ENCODE data around the gene RGS14.

RGS14 gene

GRCh38 chr5:177354256-177354655, 3.5 kb upstream of the RGS14 start:
- in situ Hi-C loops (cut with HindIII; ENCODE audit: low pct_ligation_motif_present, low sequenced_read_pairs), result no loop called here
- TF ChIP-seq CTCF (IDR thresholded peaks at IDR 0.05; ENCODE audit: low read depth, low read length, missing control alignments), result no peak

DNA sequence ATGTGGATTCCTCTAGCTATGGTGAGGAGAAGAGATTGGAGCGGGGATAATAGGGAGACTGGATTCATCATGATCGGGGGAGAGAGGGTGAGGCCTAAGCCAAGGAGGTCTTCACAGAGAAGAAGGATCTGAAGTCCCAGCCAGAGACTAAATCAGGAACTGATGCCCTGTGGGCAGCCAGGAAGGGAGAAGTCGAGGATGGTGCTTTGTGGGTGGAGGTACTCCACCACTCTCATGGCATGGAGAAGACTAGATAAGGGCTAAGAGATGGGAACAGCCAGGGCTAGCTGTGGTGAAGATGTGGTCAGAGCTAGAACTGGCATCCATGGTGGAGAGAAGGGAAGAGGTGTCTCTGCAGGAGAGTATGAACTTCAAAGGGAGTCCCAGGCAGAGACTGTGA, 3.0 kb upstream of the RGS14 start:
- no peak overlapping the region for H3K4me3 ChIP-seq (ENCODE audit: low read depth, low read length)
- in situ Hi-C loops (cut with HindIII; ENCODE audit: low pct_ligation_motif_present, low sequenced_read_pairs), result no loop called here
- H3K27me3 ChIP-seq (replicated peaks), result no peaks in the 10 kb centered on the region
- DNase-seq, result no peak
- H3K36me3 ChIP-seq (replicated peaks), result no peaks in the 10 kb centered on the region
- no peak overlapping the region for H3K27ac ChIP-seq
- no peak for TF ChIP-seq CTCF (IDR thresholded peaks at IDR 0.05; ENCODE audit: low read depth, low read length, missing control alignments)

More at GRCh38 chr5:177354256-177354655, 3.5 kb upstream of the RGS14 start:
- no peak overlapping the region for H3K27ac ChIP-seq
- H3K27me3 ChIP-seq (replicated peaks), result no peaks in the 10 kb centered on the region
- DNase-seq, result no peak
- no peaks in the 10 kb centered on the region for H3K36me3 ChIP-seq (replicated peaks)
- H3K4me3 ChIP-seq (ENCODE audit: low read depth, low read length), result no peak overlapping the region

- in situ Hi-C loops (cut with HindIII; ENCODE audit: low pct_ligation_motif_present, low sequenced_read_pairs), result no loop called here
- Histone ChIP-seq H3K27me3 (replicated peaks) (no peaks in the 10 kb centered on the region), H3K36me3 (replicated peaks) (no peaks in the 10 kb centered on the region), H3K27ac (no peak overlapping the region), H3K4me3 (ENCODE audit: low read depth, low read length) (no peak overlapping the region)
- no peak for DNase-seq
- TF ChIP-seq CTCF (IDR thresholded peaks at IDR 0.05; ENCODE audit: low read depth, low read length, missing control alignments), result no peak
Measured at GRCh38 chr5:177355162-177355867, 2.4 kb upstream of the RGS14 start.

GRCh38 chr5:177355868-177356168, 1.9 kb upstream of the RGS14 start:
- TF ChIP-seq CTCF (IDR thresholded peaks at IDR 0.05; ENCODE audit: low read depth, low read length, missing control alignments), result no peak
- DNase-seq, result no peak
- in situ Hi-C loops (cut with HindIII; ENCODE audit: low pct_ligation_motif_present, low sequenced_read_pairs), result no loop called here
- Histone ChIP-seq H3K27ac (no peak overlapping the region), H3K4me3 (ENCODE audit: low read depth, low read length) (no peak overlapping the region), H3K27me3 (replicated peaks) (no peaks in the 10 kb centered on the region), H3K36me3 (replicated peaks) (no peaks in the 10 kb centered on the region)

GRCh38 chr5:177356746-177357145, 978 bp upstream of the RGS14 start:
- H3K27me3 ChIP-seq (replicated peaks), result no peaks in the 10 kb centered on the region
- no peak for DNase-seq
- H3K4me3 ChIP-seq (ENCODE audit: low read depth, low read length), result no peak overlapping the region
- in situ Hi-C loops (cut with HindIII; ENCODE audit: low pct_ligation_motif_present, low sequenced_read_pairs), result no loop called here
- H3K27ac ChIP-seq, result no peak overlapping the region
- no peaks in the 10 kb centered on the region for H3K36me3 ChIP-seq (replicated peaks)
- no peak for TF ChIP-seq CTCF (IDR thresholded peaks at IDR 0.05; ENCODE audit: low read depth, low read length, missing control alignments)

GRCh38 chr5:177357146-177357458, 622 bp upstream of the RGS14 start:
- Histone ChIP-seq H3K36me3 (replicated peaks) (no peaks in the 10 kb centered on the region), H3K4me3 (ENCODE audit: low read depth, low read length) (no peak overlapping the region), H3K27me3 (replicated peaks) (no peaks in the 10 kb centered on the region), H3K27ac (no peak overlapping the region)
- DNase-seq, result no peak
- no peak for TF ChIP-seq CTCF (IDR thresholded peaks at IDR 0.05; ENCODE audit: low read depth, low read length, missing control alignments)
- in situ Hi-C loops (cut with HindIII; ENCODE audit: low pct_ligation_motif_present, low sequenced_read_pairs), result no loop called here

Measured in brain microvascular endothelial cell (primary cell).